Endothelial cell of umbilical vein (primary cell): Measurements from ENCODE around the gene SIRPG.

Experiments used
- EZH2 ChIP-seq: IDR thresholded peaks from 2 replicates; pipeline ENCODE4 v1.6.1; 2012; ENCODE audit warnings: borderline replicate concordance, low read depth, mild to moderate bottlenecking, moderate library complexity, low read length, inconsistent platforms; ENCODE audit not compliant: severe bottlenecking
- GATA2 ChIP-seq: IDR thresholded peaks from 2 replicates; pipeline ENCODE4 v1.7.0; 2011; ENCODE audit warnings: low read depth, mild to moderate bottlenecking, moderate library complexity, mixed read lengths, low read length; ENCODE audit not compliant: insufficient read length, insufficient read depth
- MYC ChIP-seq: IDR thresholded peaks from one replicate; pipeline ENCODE4 v1.6.1; 2011; ENCODE audit warnings: mild to moderate bottlenecking, low read depth, low read length
- POLR2A ChIP-seq: IDR thresholded peaks from 2 replicates; pipeline ENCODE4 v1.6.1; 2012; ENCODE audit warnings: low read depth, mild to moderate bottlenecking, control low read depth, low read length
- TF ChIP-seq, protein P1 (sequence below), 2 donors: IDR thresholded peaks; 1 replicate in 1 of 2; 2 replicates in 1 of 2; pipeline ENCODE4 v1.5.1; 2011; ENCODE audit warnings: low read length in 2 of 2, mild to moderate bottlenecking in 2 of 2, moderate library complexity in 2 of 2, control low read depth in 1 of 2, inconsistent platforms in 1 of 2, low read depth in 1 of 2; ENCODE audit not compliant: insufficient read depth in 1 of 2; ENCODE audit errors: extremely low read depth in 1 of 2
- TF ChIP-seq, protein P2 (sequence below): IDR thresholded peaks from 2 replicates; pipeline ENCODE4 v1.6.1; 2011; ENCODE audit not compliant: insufficient read depth, insufficient read length

DNA sequence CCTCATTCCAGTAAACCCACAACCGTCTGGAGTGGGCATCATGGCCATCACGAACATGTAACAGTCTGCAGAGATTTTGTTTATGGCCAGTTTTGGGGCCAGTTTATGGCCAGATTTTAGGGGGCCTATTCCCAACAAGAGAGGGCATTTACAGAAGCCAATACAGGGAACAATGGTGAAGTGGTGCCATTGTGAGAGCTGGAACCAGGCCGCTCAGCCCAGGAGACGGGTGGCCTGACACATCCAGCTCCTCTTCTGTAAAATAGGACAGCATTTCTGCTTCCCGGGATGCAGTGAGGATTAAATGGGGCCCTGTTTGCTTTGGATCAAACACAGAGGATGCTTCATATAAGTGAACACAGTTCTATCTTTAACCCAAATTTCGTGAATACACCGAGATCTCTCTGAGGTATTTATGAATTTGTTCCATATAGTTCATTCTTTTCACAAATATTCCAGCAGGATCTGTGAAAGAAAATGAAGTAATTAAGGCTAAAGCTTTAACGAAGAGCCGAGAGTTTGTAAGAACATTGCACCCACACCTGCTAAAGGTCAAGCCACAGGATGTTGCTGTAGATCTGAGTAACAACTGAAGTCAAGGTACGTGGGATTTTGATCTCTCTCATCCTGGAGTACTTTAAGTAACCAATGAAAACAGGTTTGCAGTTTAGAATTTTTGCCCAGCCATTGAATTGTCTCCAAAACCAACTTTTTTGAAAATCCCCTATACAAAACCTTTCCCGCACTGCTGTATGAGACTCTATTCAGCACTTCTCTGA lies 14.5 kb upstream of the SIRPG start:
- no peak for TF ChIP-seq POLR2A
- no peak for TF ChIP-seq MYC
- no peak for TF ChIP-seq EZH2
- TF ChIP-seq GATA2, result no peak
- TF ChIP-seq, protein P1, sequence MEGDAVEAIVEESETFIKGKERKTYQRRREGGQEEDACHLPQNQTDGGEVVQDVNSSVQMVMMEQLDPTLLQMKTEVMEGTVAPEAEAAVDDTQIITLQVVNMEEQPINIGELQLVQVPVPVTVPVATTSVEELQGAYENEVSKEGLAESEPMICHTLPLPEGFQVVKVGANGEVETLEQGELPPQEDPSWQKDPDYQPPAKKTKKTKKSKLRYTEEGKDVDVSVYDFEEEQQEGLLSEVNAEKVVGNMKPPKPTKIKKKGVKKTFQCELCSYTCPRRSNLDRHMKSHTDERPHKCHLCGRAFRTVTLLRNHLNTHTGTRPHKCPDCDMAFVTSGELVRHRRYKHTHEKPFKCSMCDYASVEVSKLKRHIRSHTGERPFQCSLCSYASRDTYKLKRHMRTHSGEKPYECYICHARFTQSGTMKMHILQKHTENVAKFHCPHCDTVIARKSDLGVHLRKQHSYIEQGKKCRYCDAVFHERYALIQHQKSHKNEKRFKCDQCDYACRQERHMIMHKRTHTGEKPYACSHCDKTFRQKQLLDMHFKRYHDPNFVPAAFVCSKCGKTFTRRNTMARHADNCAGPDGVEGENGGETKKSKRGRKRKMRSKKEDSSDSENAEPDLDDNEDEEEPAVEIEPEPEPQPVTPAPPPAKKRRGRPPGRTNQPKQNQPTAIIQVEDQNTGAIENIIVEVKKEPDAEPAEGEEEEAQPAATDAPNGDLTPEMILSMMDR (IDR thresholded peaks at IDR 0.05; ENCODE audit: extremely low read depth in 1 of 2, insufficient read depth in 1 of 2, low read depth in 1 of 2, low read length in 2 of 2), result no peak
- TF ChIP-seq, protein P2, sequence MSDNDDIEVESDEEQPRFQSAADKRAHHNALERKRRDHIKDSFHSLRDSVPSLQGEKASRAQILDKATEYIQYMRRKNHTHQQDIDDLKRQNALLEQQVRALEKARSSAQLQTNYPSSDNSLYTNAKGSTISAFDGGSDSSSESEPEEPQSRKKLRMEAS, result no peak
